GM21367 (cell line): Measurements from ENCODE around the gene NCKIPSD.
A peak's percentile ranks its signal among the peaks of the same experiment; 100 is the strongest.

Source experiments
- ATAC-seq: cut with Tn5 transposase; IDR thresholded peaks from one replicate; pipeline ENCODE4 v1.9.1; 2021; ENCODE audit not compliant: unreplicated experiment

NCKIPSD gene

GRCh38 chr3:48679411-48680391 is 6.0 kb downstream of the NCKIPSD start:
- ATAC-seq, result no peak

- ATAC-seq, result no peak
Observed at GRCh38 chr3:48678566-48679380, 6.9 kb downstream of the NCKIPSD start.

GRCh38 chr3:48678056-48678455 is 7.7 kb downstream of the NCKIPSD start:
- no peak for ATAC-seq

- ATAC-seq, result no peak
Observed at GRCh38 chr3:48674505-48674904, 11.2 kb downstream of the NCKIPSD start.

- ATAC-seq, result no peak
Observed at GRCh38 chr3:48672522-48672921, 13.2 kb downstream of the NCKIPSD start.

GRCh38 chr3:48664929-48665328 is 20.8 kb downstream of the NCKIPSD start:
- no peak for ATAC-seq

- ATAC-seq, result no peak
Observed at GRCh38 chr3:48664313-48664644, 21.4 kb downstream of the NCKIPSD start.

- peak; percentile 82 for ATAC-seq
Observed at GRCh38 chr3:48663489-48664312, 22.0 kb downstream of the NCKIPSD start.

GRCh38 chr3:48662753-48663488 is 22.8 kb downstream of the NCKIPSD start, which contains the start of gene CELSR3:
TSS of gene CELSR3 (minus strand) at chr3:48662886. CDS start at chr3:48662634, 252 bp downstream.
- no peak for ATAC-seq

GRCh38 chr3:48662145-48662752 is 23.5 kb downstream of the NCKIPSD start:
- no peak for ATAC-seq

GRCh38 chr3:48661501-48662144 is 24.1 kb downstream of the NCKIPSD start:
- no peak for ATAC-seq

- ATAC-seq, result no peak
Observed at GRCh38 chr3:48660800-48661400, 24.8 kb downstream of the NCKIPSD start.

GRCh38 chr3:48656841-48657281 is 28.9 kb downstream of the NCKIPSD start:
- ATAC-seq, result no peak

- ATAC-seq, result no peak
Observed at GRCh38 chr3:48656061-48656840, 29.5 kb downstream of the NCKIPSD start.

- no peak for ATAC-seq
Observed at GRCh38 chr3:48655606-48656005, 30.1 kb downstream of the NCKIPSD start.

GRCh38 chr3:48655063-48655462 is 30.7 kb downstream of the NCKIPSD start:
- ATAC-seq, result no peak

GRCh38 chr3:48652923-48653715 is 32.6 kb downstream of the NCKIPSD start:
- ATAC-seq, result no peak
